HepG2 (cell line): ENCODE measurements around the gene OTUD7B.

Source experiments
- CEBPB ChIP-seq: IDR thresholded peaks from 2 replicates; pipeline ENCODE4 v1.6.1; 2011; ENCODE audit warnings: low read depth, low read length, improper control_type of control experiment, borderline replicate concordance
- DPF2 ChIP-seq: sonication (generic); formaldehyde crosslinking; IDR thresholded peaks from 2 replicates; pipeline ENCODE4 v1.4.0; 2020; ENCODE audit warnings: mild to moderate bottlenecking, low read depth, missing genetic modification reagents, borderline replicate concordance
- EZH2 ChIP-seq: conservative IDR thresholded peaks from 2 replicates; pipeline ENCODE4 v1.6.1; 2012; ENCODE audit warnings: mild to moderate bottlenecking, low read depth, low read length, moderate library complexity
- NPAS2 ChIP-seq: sonication (generic); formaldehyde crosslinking; IDR thresholded peaks from 2 replicates; pipeline ENCODE4 v1.8.0; 2022; ENCODE audit warnings: mild to moderate bottlenecking, missing genetic modification reagents, borderline replicate concordance
- NR3C1 ChIP-seq: sonication (generic); formaldehyde crosslinking; IDR thresholded peaks from 2 replicates; pipeline ENCODE4 v1.4.0; 2020; ENCODE audit warnings: missing genetic modification reagents
- POLR2A ChIP-seq, 2 experiments: IDR thresholded peaks; 2 replicates each; pipeline ENCODE4 v1.6.1; 2011; ENCODE audit warnings: low read depth in 2 of 2, low read length in 2 of 2, mild to moderate bottlenecking in 1 of 2, moderate library complexity in 1 of 2; ENCODE audit not compliant: insufficient read depth in 1 of 2
- PRMT3 ChIP-seq: sonication (generic); formaldehyde crosslinking; IDR thresholded peaks from 2 replicates; pipeline ENCODE4 v1.8.1; 2022; ENCODE audit warnings: low read depth, mild to moderate bottlenecking, moderate library complexity, missing genetic modification reagents, borderline replicate concordance
- SIN3A ChIP-seq: IDR thresholded peaks from 2 replicates; pipeline ENCODE4 v1.6.1; 2011; ENCODE audit warnings: low read depth, mild to moderate bottlenecking, control low read depth, low read length, borderline replicate concordance
- TAF1 ChIP-seq: sonication (generic); formaldehyde crosslinking; IDR thresholded peaks from 2 replicates; pipeline ENCODE4 v1.4.0; 2020; ENCODE audit warnings: missing genetic modification reagents
- ZNF251 ChIP-seq: sonication (generic); formaldehyde crosslinking; IDR thresholded peaks from 2 replicates; pipeline ENCODE4 v1.9.0; 2021; ENCODE audit warnings: mild to moderate bottlenecking, missing genetic modification reagents
- ZNF780A ChIP-seq: sonication (generic); formaldehyde crosslinking; IDR thresholded peaks from 2 replicates; pipeline ENCODE4 v1.8.0; 2022; ENCODE audit warnings: mild to moderate bottlenecking, missing genetic modification reagents, moderate library complexity
- TF ChIP-seq, protein P1 (sequence below): sonication (generic); formaldehyde crosslinking; IDR thresholded peaks from 2 replicates; pipeline ENCODE4 v1.8.1; 2023; ENCODE audit warnings: missing genetic modification reagents, inconsistent platforms, borderline replicate concordance
- TF ChIP-seq, protein P2 (sequence below): IDR thresholded peaks from 2 replicates; pipeline ENCODE4 v1.6.1; 2016; ENCODE audit warnings: missing compliant biosample characterization, missing genetic modification reagents, borderline replicate concordance

DNA sequence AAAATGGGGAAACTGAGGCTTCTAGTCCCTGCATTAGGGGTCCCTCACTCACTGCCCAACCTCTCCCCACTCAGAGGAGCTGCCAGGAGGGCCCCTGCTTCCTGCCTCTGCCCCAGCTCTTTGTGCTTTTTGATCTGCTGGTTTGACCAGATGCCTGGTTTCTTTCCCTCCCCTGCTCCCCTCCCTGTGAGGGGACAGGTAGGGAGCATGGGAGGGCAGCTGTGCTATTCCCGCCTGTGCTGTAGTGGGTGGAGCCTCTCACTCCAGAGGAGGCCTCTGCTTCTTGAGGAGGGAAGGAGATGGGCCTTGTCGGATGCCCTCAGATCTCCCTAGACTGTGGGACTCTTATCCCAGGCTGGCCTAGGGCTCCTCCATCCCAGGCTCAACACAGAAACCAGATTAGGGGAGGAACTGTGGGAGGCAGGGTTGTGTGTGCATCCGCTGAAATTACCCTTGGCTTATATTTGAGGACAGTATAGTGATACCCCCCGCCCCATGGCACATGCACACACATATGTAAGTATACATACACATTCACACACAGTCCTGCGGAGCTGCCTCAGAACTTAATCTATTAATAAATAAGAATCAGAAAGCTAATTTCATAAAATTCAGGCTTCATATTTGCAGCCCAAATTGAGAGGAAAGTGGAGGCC lies 106.6 kb downstream of the OTUD7B start:
- no peak for TF ChIP-seq SIN3A
- TF ChIP-seq, protein P1, sequence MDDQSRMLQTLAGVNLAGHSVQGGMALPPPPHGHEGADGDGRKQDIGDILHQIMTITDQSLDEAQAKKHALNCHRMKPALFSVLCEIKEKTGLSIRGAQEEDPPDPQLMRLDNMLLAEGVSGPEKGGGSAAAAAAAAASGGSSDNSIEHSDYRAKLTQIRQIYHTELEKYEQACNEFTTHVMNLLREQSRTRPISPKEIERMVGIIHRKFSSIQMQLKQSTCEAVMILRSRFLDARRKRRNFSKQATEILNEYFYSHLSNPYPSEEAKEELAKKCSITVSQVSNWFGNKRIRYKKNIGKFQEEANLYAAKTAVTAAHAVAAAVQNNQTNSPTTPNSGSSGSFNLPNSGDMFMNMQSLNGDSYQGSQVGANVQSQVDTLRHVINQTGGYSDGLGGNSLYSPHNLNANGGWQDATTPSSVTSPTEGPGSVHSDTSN (CRISPR knock-in tag): no peak
- no peak for TF ChIP-seq ZNF780A (CRISPR knock-in tag)
- no peak for TF ChIP-seq ZNF251 (CRISPR knock-in tag)
- TF ChIP-seq POLR2A (IDR thresholded peaks at IDR 0.05; ENCODE audit: insufficient read depth in 1 of 2, low read depth in 2 of 2, low read length in 2 of 2): no peak
- TF ChIP-seq CEBPB: no peak
- TF ChIP-seq NR3C1 (CRISPR knock-in tag): no peak
- TF ChIP-seq EZH2: no peak
- TF ChIP-seq, protein P2, sequence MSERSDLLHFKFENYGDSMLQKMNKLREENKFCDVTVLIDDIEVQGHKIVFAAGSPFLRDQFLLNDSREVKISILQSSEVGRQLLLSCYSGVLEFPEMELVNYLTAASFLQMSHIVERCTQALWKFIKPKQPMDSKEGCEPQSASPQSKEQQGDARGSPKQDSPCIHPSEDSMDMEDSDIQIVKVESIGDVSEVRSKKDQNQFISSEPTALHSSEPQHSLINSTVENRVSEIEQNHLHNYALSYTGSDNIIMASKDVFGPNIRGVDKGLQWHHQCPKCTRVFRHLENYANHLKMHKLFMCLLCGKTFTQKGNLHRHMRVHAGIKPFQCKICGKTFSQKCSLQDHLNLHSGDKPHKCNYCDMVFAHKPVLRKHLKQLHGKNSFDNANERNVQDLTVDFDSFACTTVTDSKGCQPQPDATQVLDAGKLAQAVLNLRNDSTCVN (CRISPR knock-in tag): no peak
- no peak for TF ChIP-seq TAF1 (CRISPR knock-in tag)
- no peak for TF ChIP-seq DPF2 (CRISPR knock-in tag)
- TF ChIP-seq NPAS2 (CRISPR knock-in tag): no peak
- no peak for TF ChIP-seq PRMT3
